Fibroblast of lung (primary cell): ENCODE measurements around the gene LHX2. TPM values are rescaled to one million over a fixed set of nuclear protein-coding genes. Genes with fewer than 3 reads are reported as not detected.

ENCODE experiments used
- DNase-seq, 2 donors: peaks; one replicate each; pipeline versions ENCODE4 v3.0.0 to v3.0.0-alpha.2; 2010; ENCODE audit warnings: low read depth in 2 of 2
- H2AFZ ChIP-seq: 2 replicates; pipeline ENCODE4 v1.5.1; 2012; ENCODE audit warnings: low read length, control low read depth, inconsistent platforms
- H3K27ac ChIP-seq: 2 replicates; pipeline ENCODE4 v1.5.1; 2011; ENCODE audit warnings: low read length, control low read depth; ENCODE audit not compliant: insufficient read depth
- H3K27me3 ChIP-seq: 2 replicates; pipeline ENCODE4 v1.5.1; 2011; ENCODE audit warnings: mild to moderate bottlenecking, low read length; ENCODE audit not compliant: control insufficient read depth, insufficient read depth
- H3K36me3 ChIP-seq: 2 replicates; pipeline ENCODE4 v1.5.1; 2011; ENCODE audit warnings: low read length; ENCODE audit not compliant: control insufficient read depth, insufficient read depth
- H3K4me1 ChIP-seq: 2 replicates; pipeline ENCODE4 v1.5.1; 2011; ENCODE audit warnings: low read length; ENCODE audit not compliant: control insufficient read depth, insufficient read depth; ENCODE audit errors: extremely low read depth
- H3K4me2 ChIP-seq: 2 replicates; pipeline ENCODE4 v1.5.1; 2011; ENCODE audit warnings: low read length, control low read depth; ENCODE audit not compliant: insufficient read depth; ENCODE audit errors: extremely low read depth
- H3K4me3 ChIP-seq, 4 experiments: fragments of 200-600 bp in 1 of 4; sonication (generic) in 1 of 4; replicated peaks in 1 of 4; 2 replicates each; pipeline ENCODE4 v1.5.1; 2011 to 2016; ENCODE audit warnings: low read length in 4 of 4, low read depth in 3 of 4, mild to moderate bottlenecking in 3 of 4, control low read depth in 2 of 4, inconsistent platforms in 1 of 4, mixed read lengths in 1 of 4; ENCODE audit not compliant: insufficient read depth in 1 of 4; ENCODE audit errors: control extremely low read depth in 1 of 4
- H3K79me2 ChIP-seq: 2 replicates; pipeline ENCODE4 v1.5.1; 2012; ENCODE audit warnings: mild to moderate bottlenecking, low read length, inconsistent platforms; ENCODE audit not compliant: control insufficient read depth, insufficient read depth
- H3K9ac ChIP-seq: 2 replicates; pipeline ENCODE4 v1.5.1; 2011; ENCODE audit warnings: mild to moderate bottlenecking, low read length, control low read depth; ENCODE audit not compliant: insufficient read depth
- H3K9me3 ChIP-seq: 2 replicates; pipeline ENCODE4 v1.5.1; 2012; ENCODE audit warnings: low read depth, low read length; ENCODE audit not compliant: control insufficient read depth, insufficient read depth
- H4K20me1 ChIP-seq: 2 replicates; pipeline ENCODE4 v1.5.1; 2011; ENCODE audit warnings: low read length; ENCODE audit not compliant: control insufficient read depth, insufficient read depth; ENCODE audit errors: extremely low read depth
- CTCF ChIP-seq, 2 donors: IDR thresholded peaks in 1 of 2; conservative IDR thresholded peaks in 1 of 2; 1 replicate in 1 of 2; 2 replicates in 1 of 2; pipeline ENCODE4 v1.5.1; 2011 to 2012; ENCODE audit warnings: low read length in 2 of 2, control low read depth in 1 of 2, inconsistent platforms in 1 of 2, low read depth in 1 of 2, mild to moderate bottlenecking in 1 of 2
- EZH2 ChIP-seq: IDR thresholded peaks from 2 replicates; pipeline ENCODE4 v1.5.1; 2012; ENCODE audit warnings: low read length, control low read depth, mild to moderate bottlenecking; ENCODE audit errors: missing control alignments
- polyA plus RNA-seq, 2 donors: library from polyadenylated mRNA; depleted of rRNA in 1 of 2; stranded (reverse) in 1 of 2; unstranded in 1 of 2; fragments of >200 nt; gene quantifications; 2 replicates each; pipeline ENCODE4 v1.2.1, GENCODE V29; 2011 to 2012; ENCODE audit warnings: missing spikeins in 1 of 2
- total RNA-seq: library from RNA; depleted of rRNA; stranded (reverse); fragments of >200 nt; gene quantifications from 2 replicates; pipeline ENCODE4 v1.2.1, GENCODE V29; 2014

LHX2 gene
- total and polyA plus RNA-seq, 2 donors (not counting 1 experiment from before 2014, with no cell fraction given), result not detected

- Histone ChIP-seq H3K4me3 (no peak overlapping the region), H3K79me2 (no peaks in the 10 kb centered on the region), H3K36me3 (no peaks in the 10 kb centered on the region), H3K4me1 (no peaks in the 10 kb centered on the region), H3K9me3 (no peaks in the 10 kb centered on the region), H4K20me1 (no peaks in the 10 kb centered on the region), H3K27me3 (peaks cover 96% of the 10 kb centered on the region), H3K4me2 (no peak overlapping the region), H3K9ac (no peak overlapping the region), H3K27ac (no peak overlapping the region), H2AFZ (no peak overlapping the region)
- TF ChIP-seq CTCF (conservative IDR thresholded peaks at IDR 0.05 in 1 of 2, IDR thresholded peaks at IDR 0.05 in 1 of 2; ENCODE audit: low read depth in 1 of 2, low read length in 2 of 2) (no peak), EZH2 (peak; percentile 97)
- DNase-seq, result no peak
Measured at GRCh38 chr9:124017051-124017928, 5.7 kb downstream of the LHX2 start.

GRCh38 chr9:124017929-124018729 is 6.6 kb downstream of the LHX2 start:
- H3K36me3 ChIP-seq, result no peaks in the 10 kb centered on the region
- no peak for DNase-seq

More at GRCh38 chr9:124017929-124018729, 6.6 kb downstream of the LHX2 start:
- no peaks in the 10 kb centered on the region for H3K4me1 ChIP-seq
- H3K27ac ChIP-seq, result no peak overlapping the region
- H3K4me2 ChIP-seq, result no peak overlapping the region
- no peaks in the 10 kb centered on the region for H3K79me2 ChIP-seq
- no peak overlapping the region for H3K9ac ChIP-seq
- no peaks in the 10 kb centered on the region for H3K9me3 ChIP-seq
- no peaks in the 10 kb centered on the region for H4K20me1 ChIP-seq
- no peak overlapping the region for H2AFZ ChIP-seq
- H3K27me3 ChIP-seq, result peaks cover 96% of the 10 kb centered on the region
- TF ChIP-seq EZH2 (peak; percentile 70), CTCF (conservative IDR thresholded peaks at IDR 0.05 in 1 of 2, IDR thresholded peaks at IDR 0.05 in 1 of 2; ENCODE audit: low read depth in 1 of 2, low read length in 2 of 2) (no peak)
- H3K4me3 ChIP-seq, result peak overlapping the region in 1 of 4 experiments; percentile 17
